WTC11 (cell line): Measurements from ENCODE around the gene TMEM94. TPM values are rescaled to one million over a fixed set of nuclear protein-coding genes. Genes with fewer than 3 reads are reported as not detected.

Experiments
- ATF6 ChIP-seq: sonication (generic); formaldehyde crosslinking; IDR thresholded peaks from 2 replicates; pipeline ENCODE4 v1.8.1; 2023; ENCODE audit warnings: mild to moderate bottlenecking, missing genetic modification reagents
- CTCF ChIP-seq: fragments of 200-600 bp; IDR thresholded peaks from 2 replicates; pipeline ENCODE4 v1.8.0; 2022; ENCODE audit warnings: antibody characterized with exemption
- ELF4 ChIP-seq: sonication (generic); formaldehyde crosslinking; IDR thresholded peaks from 2 replicates; pipeline ENCODE4 v1.8.1; 2022; ENCODE audit warnings: low read depth, mild to moderate bottlenecking, moderate library complexity, missing genetic modification reagents
- JAZF1 ChIP-seq: fragments of 250-450 bp; sonication (Bioruptor Pico); IDR thresholded peaks from 2 replicates; pipeline ENCODE4 v1.9.0; 2021; ENCODE audit warnings: moderate library complexity, mild to moderate bottlenecking, inconsistent platforms
- NFATC4 ChIP-seq: fragments of 250-450 bp; sonication (Bioruptor Pico); IDR thresholded peaks from 2 replicates; pipeline ENCODE4 v1.9.0; 2021; ENCODE audit warnings: mild to moderate bottlenecking
- STAT6 ChIP-seq: sonication (generic); formaldehyde crosslinking; conservative IDR thresholded peaks from 2 replicates; pipeline ENCODE4 v1.8.1; 2023; ENCODE audit warnings: mild to moderate bottlenecking, low read depth, missing genetic modification reagents, moderate library complexity
- TEAD1 ChIP-seq: sonication (generic); formaldehyde crosslinking; IDR thresholded peaks from 2 replicates; pipeline ENCODE4 v1.8.0; 2022; ENCODE audit warnings: mild to moderate bottlenecking, missing genetic modification reagents
- total RNA-seq: library from RNA; stranded (reverse); gene quantifications from 3 replicates; pipeline ENCODE4 v1.2.3, GENCODE V29; 2021
- TF ChIP-seq, protein P1 (sequence below): sonication (generic); formaldehyde crosslinking; IDR thresholded peaks from 2 replicates; pipeline ENCODE4 v1.8.1; 2022; ENCODE audit warnings: mild to moderate bottlenecking, missing genetic modification reagents, moderate library complexity, borderline replicate concordance
- TF ChIP-seq, protein P2 (sequence below): sonication (generic); formaldehyde crosslinking; IDR thresholded peaks from 2 replicates; pipeline ENCODE4 v1.8.1; 2022; ENCODE audit warnings: mild to moderate bottlenecking, moderate library complexity, missing genetic modification reagents
- TF ChIP-seq, protein P3 (sequence below): fragments of 250-450 bp; sonication (Bioruptor Pico); IDR thresholded peaks from 2 replicates; pipeline ENCODE4 v1.9.0; 2021; ENCODE audit warnings: mild to moderate bottlenecking, borderline replicate concordance
- TF ChIP-seq, protein P4 (sequence below): sonication (generic); formaldehyde crosslinking; IDR thresholded peaks from 2 replicates; pipeline ENCODE4 v1.8.0; 2022; ENCODE audit warnings: missing genetic modification reagents

Gene TMEM94
- total RNA-seq, 1 experiment from 2014 or later: 76.9 TPM

DNA sequence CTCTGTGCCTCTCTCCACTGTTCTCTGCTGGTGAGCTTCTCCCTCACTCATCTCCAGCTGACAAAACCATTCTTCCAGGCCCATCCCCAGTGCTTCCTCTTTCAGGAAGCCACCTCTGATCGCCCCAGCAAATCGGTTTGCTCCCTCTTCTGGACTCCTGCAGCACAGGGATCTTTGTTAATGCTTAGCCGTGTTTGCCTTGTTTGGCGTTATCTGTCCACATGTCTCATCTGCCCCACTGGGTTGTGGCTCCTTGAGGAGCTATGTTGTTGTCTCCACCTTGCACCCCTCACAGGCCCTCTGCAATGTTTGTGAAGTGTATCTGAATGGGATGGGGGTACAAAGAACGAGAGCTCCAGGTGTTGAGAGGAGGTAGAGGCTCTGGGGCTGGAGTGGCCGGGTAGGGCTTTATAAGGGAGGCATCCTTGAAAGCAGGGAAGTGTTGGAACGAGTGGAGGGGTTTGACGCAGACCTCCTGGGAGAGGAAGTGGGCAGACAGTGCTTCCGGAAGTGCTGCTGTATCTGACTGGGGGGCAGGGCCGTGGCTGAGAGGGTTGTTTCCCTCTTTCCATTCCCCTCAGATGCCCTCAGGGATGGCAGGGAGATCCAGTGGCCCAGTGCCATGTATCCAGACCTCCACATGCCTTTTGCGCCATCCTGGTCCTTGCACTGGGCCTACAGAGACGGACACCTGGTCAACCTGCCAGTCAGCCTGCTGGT, 31.1 kb downstream of the TMEM94 start (continued):
- TF ChIP-seq, protein P1, sequence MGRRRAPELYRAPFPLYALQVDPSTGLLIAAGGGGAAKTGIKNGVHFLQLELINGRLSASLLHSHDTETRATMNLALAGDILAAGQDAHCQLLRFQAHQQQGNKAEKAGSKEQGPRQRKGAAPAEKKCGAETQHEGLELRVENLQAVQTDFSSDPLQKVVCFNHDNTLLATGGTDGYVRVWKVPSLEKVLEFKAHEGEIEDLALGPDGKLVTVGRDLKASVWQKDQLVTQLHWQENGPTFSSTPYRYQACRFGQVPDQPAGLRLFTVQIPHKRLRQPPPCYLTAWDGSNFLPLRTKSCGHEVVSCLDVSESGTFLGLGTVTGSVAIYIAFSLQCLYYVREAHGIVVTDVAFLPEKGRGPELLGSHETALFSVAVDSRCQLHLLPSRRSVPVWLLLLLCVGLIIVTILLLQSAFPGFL (CRISPR knock-in tag): no peak
- TF ChIP-seq TEAD1 (CRISPR knock-in tag) (no peak), STAT6 (CRISPR knock-in tag) (no peak), JAZF1 (CRISPR knock-in tag) (no peak), NFATC4 (CRISPR knock-in tag) (no peak), ATF6 (CRISPR knock-in tag) (no peak), CTCF (no peak), ELF4 (CRISPR knock-in tag) (no peak)
- TF ChIP-seq, protein P2, sequence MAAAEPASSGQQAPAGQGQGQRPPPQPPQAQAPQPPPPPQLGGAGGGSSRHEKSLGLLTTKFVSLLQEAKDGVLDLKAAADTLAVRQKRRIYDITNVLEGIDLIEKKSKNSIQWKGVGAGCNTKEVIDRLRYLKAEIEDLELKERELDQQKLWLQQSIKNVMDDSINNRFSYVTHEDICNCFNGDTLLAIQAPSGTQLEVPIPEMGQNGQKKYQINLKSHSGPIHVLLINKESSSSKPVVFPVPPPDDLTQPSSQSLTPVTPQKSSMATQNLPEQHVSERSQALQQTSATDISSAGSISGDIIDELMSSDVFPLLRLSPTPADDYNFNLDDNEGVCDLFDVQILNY: no peak
- TF ChIP-seq, protein P3, sequence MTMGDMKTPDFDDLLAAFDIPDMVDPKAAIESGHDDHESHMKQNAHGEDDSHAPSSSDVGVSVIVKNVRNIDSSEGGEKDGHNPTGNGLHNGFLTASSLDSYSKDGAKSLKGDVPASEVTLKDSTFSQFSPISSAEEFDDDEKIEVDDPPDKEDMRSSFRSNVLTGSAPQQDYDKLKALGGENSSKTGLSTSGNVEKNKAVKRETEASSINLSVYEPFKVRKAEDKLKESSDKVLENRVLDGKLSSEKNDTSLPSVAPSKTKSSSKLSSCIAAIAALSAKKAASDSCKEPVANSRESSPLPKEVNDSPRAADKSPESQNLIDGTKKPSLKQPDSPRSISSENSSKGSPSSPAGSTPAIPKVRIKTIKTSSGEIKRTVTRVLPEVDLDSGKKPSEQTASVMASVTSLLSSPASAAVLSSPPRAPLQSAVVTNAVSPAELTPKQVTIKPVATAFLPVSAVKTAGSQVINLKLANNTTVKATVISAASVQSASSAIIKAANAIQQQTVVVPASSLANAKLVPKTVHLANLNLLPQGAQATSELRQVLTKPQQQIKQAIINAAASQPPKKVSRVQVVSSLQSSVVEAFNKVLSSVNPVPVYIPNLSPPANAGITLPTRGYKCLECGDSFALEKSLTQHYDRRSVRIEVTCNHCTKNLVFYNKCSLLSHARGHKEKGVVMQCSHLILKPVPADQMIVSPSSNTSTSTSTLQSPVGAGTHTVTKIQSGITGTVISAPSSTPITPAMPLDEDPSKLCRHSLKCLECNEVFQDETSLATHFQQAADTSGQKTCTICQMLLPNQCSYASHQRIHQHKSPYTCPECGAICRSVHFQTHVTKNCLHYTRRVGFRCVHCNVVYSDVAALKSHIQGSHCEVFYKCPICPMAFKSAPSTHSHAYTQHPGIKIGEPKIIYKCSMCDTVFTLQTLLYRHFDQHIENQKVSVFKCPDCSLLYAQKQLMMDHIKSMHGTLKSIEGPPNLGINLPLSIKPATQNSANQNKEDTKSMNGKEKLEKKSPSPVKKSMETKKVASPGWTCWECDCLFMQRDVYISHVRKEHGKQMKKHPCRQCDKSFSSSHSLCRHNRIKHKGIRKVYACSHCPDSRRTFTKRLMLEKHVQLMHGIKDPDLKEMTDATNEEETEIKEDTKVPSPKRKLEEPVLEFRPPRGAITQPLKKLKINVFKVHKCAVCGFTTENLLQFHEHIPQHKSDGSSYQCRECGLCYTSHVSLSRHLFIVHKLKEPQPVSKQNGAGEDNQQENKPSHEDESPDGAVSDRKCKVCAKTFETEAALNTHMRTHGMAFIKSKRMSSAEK: no peak
- TF ChIP-seq, protein P4, sequence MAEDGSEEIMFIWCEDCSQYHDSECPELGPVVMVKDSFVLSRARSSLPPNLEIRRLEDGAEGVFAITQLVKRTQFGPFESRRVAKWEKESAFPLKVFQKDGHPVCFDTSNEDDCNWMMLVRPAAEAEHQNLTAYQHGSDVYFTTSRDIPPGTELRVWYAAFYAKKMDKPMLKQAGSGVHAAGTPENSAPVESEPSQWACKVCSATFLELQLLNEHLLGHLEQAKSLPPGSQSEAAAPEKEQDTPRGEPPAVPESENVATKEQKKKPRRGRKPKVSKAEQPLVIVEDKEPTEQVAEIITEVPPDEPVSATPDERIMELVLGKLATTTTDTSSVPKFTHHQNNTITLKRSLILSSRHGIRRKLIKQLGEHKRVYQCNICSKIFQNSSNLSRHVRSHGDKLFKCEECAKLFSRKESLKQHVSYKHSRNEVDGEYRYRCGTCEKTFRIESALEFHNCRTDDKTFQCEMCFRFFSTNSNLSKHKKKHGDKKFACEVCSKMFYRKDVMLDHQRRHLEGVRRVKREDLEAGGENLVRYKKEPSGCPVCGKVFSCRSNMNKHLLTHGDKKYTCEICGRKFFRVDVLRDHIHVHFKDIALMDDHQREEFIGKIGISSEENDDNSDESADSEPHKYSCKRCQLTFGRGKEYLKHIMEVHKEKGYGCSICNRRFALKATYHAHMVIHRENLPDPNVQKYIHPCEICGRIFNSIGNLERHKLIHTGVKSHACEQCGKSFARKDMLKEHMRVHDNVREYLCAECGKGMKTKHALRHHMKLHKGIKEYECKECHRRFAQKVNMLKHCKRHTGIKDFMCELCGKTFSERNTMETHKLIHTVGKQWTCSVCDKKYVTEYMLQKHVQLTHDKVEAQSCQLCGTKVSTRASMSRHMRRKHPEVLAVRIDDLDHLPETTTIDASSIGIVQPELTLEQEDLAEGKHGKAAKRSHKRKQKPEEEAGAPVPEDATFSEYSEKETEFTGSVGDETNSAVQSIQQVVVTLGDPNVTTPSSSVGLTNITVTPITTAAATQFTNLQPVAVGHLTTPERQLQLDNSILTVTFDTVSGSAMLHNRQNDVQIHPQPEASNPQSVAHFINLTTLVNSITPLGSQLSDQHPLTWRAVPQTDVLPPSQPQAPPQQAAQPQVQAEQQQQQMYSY (CRISPR knock-in tag): no peak
- TF ChIP-seq, all 79 proteins: peak for 0
